K562 (cell line): ENCODE measurements around the gene EMILIN3. TPM values are rescaled to one million over a fixed set of nuclear protein-coding genes. Genes with fewer than 3 reads are reported as not detected.

ENCODE experiments used
- CBFA2T2 ChIP-seq: fragments of 450-650 bp; conservative IDR thresholded peaks from 2 replicates; pipeline ENCODE4 v1.6.1; 2017; ENCODE audit warnings: mild to moderate bottlenecking
- CBX8 ChIP-seq: fragments of 200-600 bp; sonication (generic); IDR thresholded peaks from 2 replicates; pipeline ENCODE4 v1.6.1; 2012; ENCODE audit warnings: borderline replicate concordance, mixed run types, low read depth, mild to moderate bottlenecking, moderate library complexity, mixed read lengths, low read length, control low read depth, inconsistent platforms; ENCODE audit not compliant: poor library complexity, severe bottlenecking; ENCODE audit errors: extremely low read depth
- FIP1L1 ChIP-seq: fragments of 200-400 bp; formaldehyde crosslinking; IDR thresholded peaks from 2 replicates; pipeline ENCODE4 v1.6.1; 2018; ENCODE audit warnings: mild to moderate bottlenecking, low read depth, low read length; ENCODE audit not compliant: poor library complexity, severe bottlenecking
- HMBOX1 ChIP-seq: sonication (generic); IDR thresholded peaks from 2 replicates; pipeline ENCODE4 v1.6.1; 2016
- NFATC3 ChIP-seq: fragments of 450-650 bp; IDR thresholded peaks from 2 replicates; pipeline ENCODE4 v1.6.1; 2017; ENCODE audit warnings: mild to moderate bottlenecking
- POU5F1 ChIP-seq: fragments of 150-350 bp; IDR thresholded peaks from 2 replicates; pipeline ENCODE4 v1.6.1; 2014; ENCODE audit warnings: borderline replicate concordance, low read length, low read depth, mild to moderate bottlenecking; ENCODE audit not compliant: partially characterized antibody
- SAFB2 ChIP-seq: fragments of 200-400 bp; formaldehyde crosslinking; IDR thresholded peaks from 2 replicates; pipeline ENCODE4 v1.6.1; 2018; ENCODE audit warnings: borderline replicate concordance, low read length, low read depth, moderate library complexity; ENCODE audit not compliant: severe bottlenecking
- TEAD2 ChIP-seq: fragments of 450-650 bp; IDR thresholded peaks from 2 replicates; pipeline ENCODE4 v1.6.1; 2016; ENCODE audit warnings: missing genetic modification characterization, control low read depth, missing compliant biosample characterization
- TEAD4 ChIP-seq, 2 experiments: sonication (generic) in 1 of 2; formaldehyde crosslinking in 1 of 2; IDR thresholded peaks; 2 replicates each; pipeline versions ENCODE4 v1.6.1 to v1.8.0; 2012 to 2022; ENCODE audit warnings: borderline replicate concordance in 1 of 2, inconsistent platforms in 1 of 2, low read length in 1 of 2, mild to moderate bottlenecking in 1 of 2, missing genetic modification reagents in 1 of 2
- YY1 ChIP-seq, 3 experiments: IDR thresholded peaks; 2 replicates each; pipeline ENCODE4 v1.6.1; 2011; ENCODE audit warnings: low read length in 2 of 3, mild to moderate bottlenecking in 2 of 3, moderate library complexity in 2 of 3, borderline replicate concordance in 1 of 3, control low read depth in 1 of 3, low read depth in 1 of 3; ENCODE audit not compliant: insufficient read depth in 3 of 3, insufficient replicate concordance in 2 of 3, control insufficient read depth in 1 of 3, insufficient read length in 1 of 3; ENCODE audit errors: extremely low read depth in 1 of 3
- ZNF3 ChIP-seq: fragments of 250-450 bp; sonication (Bioruptor Pico); IDR thresholded peaks from 2 replicates; pipeline ENCODE4 v1.5.0; 2021; ENCODE audit warnings: mild to moderate bottlenecking, moderate library complexity
- polyA plus RNA-seq, 8 experiments: library from polyadenylated mRNA; depleted of rRNA in 4 of 8; stranded (reverse) in 5 of 8; unstranded in 3 of 8; fragments of >200 nt; fragmentation: Nextera tagmentation in 2 of 8; fragmentation: Illumina TruSeq in 1 of 8; extraction: Ambion mirVana in 2 of 8; extraction: Trizol in 1 of 8; gene quantifications; 2 replicates each; pipeline versions ENCODE4 v1.2.1 to v1.2.3, GENCODE V29; 2011 to 2014; ENCODE audit warnings: inconsistent platforms in 1 of 8, missing spikeins in 1 of 8
- total RNA-seq, 7 experiments: library from RNA; depleted of rRNA in 6 of 7; stranded (reverse); fragments of >200 nt in 6 of 7; fragmentation: Illumina TruSeq in 2 of 7; extraction: Trizol in 2 of 7; gene quantifications; 2 replicates each; pipeline versions ENCODE4 v1.2.1 to v1.2.3, GENCODE V29; 2011 to 2021; ENCODE audit warnings: low replicate concordance in 1 of 7

The EMILIN3 gene
- total and polyA plus RNA-seq, 9 of the 15 experiments (the other 6 are each of a cell fraction or from before 2014, with no cell fraction given) = 0.01 to 0.07 TPM; not detected in 7

GRCh38 chr20:41365777-41366545 is 657 bp downstream of the EMILIN3 start (continued):
- TF ChIP-seq ZNF3 (CRISPR knock-in tag) (no peak), CBX8 (no peak), YY1 (IDR thresholded peaks at IDR 0.05; ENCODE audit: borderline replicate concordance in 1 of 3, control insufficient read depth in 1 of 3, extremely low read depth in 1 of 3, insufficient read depth in 3 of 3, insufficient read length in 1 of 3, insufficient replicate concordance in 2 of 3, low read depth in 1 of 3, low read length in 2 of 3) (no peak), SAFB2 (no peak), FIP1L1 (no peak), TEAD2 (no peak), NFATC3 (no peak), POU5F1 (no peak), TEAD4 (IDR thresholded peaks at IDR 0.05; ENCODE audit: low read length) (no peak), TEAD4 (CRISPR knock-in tag; IDR thresholded peaks at IDR 0.05; ENCODE audit: borderline replicate concordance) (no peak), CBFA2T2 (no peak), HMBOX1 (no peak)
